Smooth muscle cell (in vitro differentiated cells): Measurements from ENCODE around the gene SNX10. TPM values are rescaled to one million over a fixed set of nuclear protein-coding genes. Genes with fewer than 3 reads are reported as not detected.

Experiments used
- DNase-seq: peaks from one replicate; lab custom pipeline; 2025; ENCODE audit not compliant: unreplicated experiment; lab: John Stamatoyannopoulos, UW
- H2AFZ ChIP-seq: fragments of 200-600 bp; sonication (generic); 2 replicates; pipeline ENCODE4 v1.6.0; 2016; ENCODE audit warnings: antibody characterized with exemption, low read depth, mild to moderate bottlenecking
- H3F3A ChIP-seq: fragments of 200-600 bp; sonication (generic); 2 replicates; pipeline ENCODE4 v1.6.0; 2017; ENCODE audit warnings: antibody characterized with exemption, low read depth
- H3K27ac ChIP-seq: fragments of 200-600 bp; sonication (generic); 2 replicates; pipeline ENCODE4 v1.5.1; 2016; ENCODE audit warnings: low read depth, mild to moderate bottlenecking
- H3K27me3 ChIP-seq: fragments of 200-600 bp; sonication (generic); 2 replicates; pipeline ENCODE4 v1.6.1; 2016; ENCODE audit warnings: low read depth, mild to moderate bottlenecking
- H3K36me3 ChIP-seq: fragments of 200-600 bp; sonication (generic); 2 replicates; pipeline ENCODE4 v1.5.1; 2016; ENCODE audit warnings: low read depth
- H3K4me1 ChIP-seq: fragments of 200-600 bp; sonication (generic); 2 replicates; pipeline ENCODE4 v1.5.1; 2016; ENCODE audit warnings: low read depth
- H3K4me2 ChIP-seq: fragments of 200-600 bp; sonication (generic); 2 replicates; pipeline ENCODE4 v1.6.0; 2016; ENCODE audit warnings: mild to moderate bottlenecking
- H3K4me3 ChIP-seq: fragments of 200-600 bp; sonication (generic); 2 replicates; pipeline ENCODE4 v1.5.1; 2016; ENCODE audit warnings: mild to moderate bottlenecking
- H3K79me2 ChIP-seq: fragments of 200-600 bp; sonication (generic); 2 replicates; pipeline ENCODE4 v1.6.0; 2016; ENCODE audit warnings: low read depth, mild to moderate bottlenecking
- H3K9ac ChIP-seq: fragments of 200-600 bp; sonication (generic); 2 replicates; pipeline ENCODE4 v1.6.0; 2016; ENCODE audit warnings: low read depth
- H3K9me3 ChIP-seq: fragments of 200-600 bp; sonication (generic); replicated peaks from 2 replicates; pipeline ENCODE4 v1.5.1; 2016; ENCODE audit warnings: low read depth
- H4K20me1 ChIP-seq: fragments of 200-600 bp; sonication (generic); 2 replicates; pipeline ENCODE4 v1.6.0; 2016; ENCODE audit warnings: low read depth
- CTCF ChIP-seq: fragments of 200-600 bp; sonication (generic); IDR thresholded peaks from 2 replicates; pipeline ENCODE4 v1.5.1; 2017; ENCODE audit warnings: borderline replicate concordance, mild to moderate bottlenecking, antibody characterized with exemption; ENCODE audit not compliant: insufficient read depth, poor library complexity, severe bottlenecking
- WGBS: methylation state at CpG from one replicate; pipeline ENCODE4 v1.1.7; 2016; ENCODE audit warnings: low lambda C conversion rate; 5-methylcytosine and 5-hydroxymethylcytosine counted together
- polyA plus RNA-seq: library from polyadenylated mRNA; unstranded; fragments of >200 nt; fragmentation: Nextera tagmentation; extraction: Ambion mirVana; gene quantifications from 2 replicates; pipeline ENCODE4 v1.2.1, GENCODE V29; 2016
- total RNA-seq: library from RNA; depleted of rRNA; stranded (reverse); fragments of >200 nt; gene quantifications from 2 replicates; pipeline ENCODE4 v1.2.3, GENCODE V29; 2014

Gene SNX10
- total and polyA plus RNA-seq, 2 experiments from 2014 or later, result 1.1 to 2.2 TPM

GRCh38 chr7:26346611-26347203 lies 55.0 kb downstream of the SNX10 start:
- Histone ChIP-seq H3K27me3 (no peaks in the 10 kb centered on the region), H3K9ac (no peak overlapping the region), H3K4me1 (no peaks in the 10 kb centered on the region), H4K20me1 (no peaks in the 10 kb centered on the region), H3K79me2 (no peaks in the 10 kb centered on the region), H3F3A (no peaks in the 10 kb centered on the region), H2AFZ (no peak overlapping the region), H3K4me2 (no peak overlapping the region), H3K36me3 (no peaks in the 10 kb centered on the region), H3K4me3 (no peak overlapping the region), H3K9me3 (no peaks in the 10 kb centered on the region), H3K27ac (no peak overlapping the region)
- DNase-seq, result no peak
- TF ChIP-seq CTCF, result no peak
- 38% methylated on average over 7 of the region's 7 CpGs for WGBS

GRCh38 chr7:26348234-26348851 lies 56.7 kb downstream of the SNX10 start:
- WGBS, result 84% methylated on average over 10 of the region's 10 CpGs
- TF ChIP-seq CTCF, result no peak
- H4K20me1 ChIP-seq, result no peaks in the 10 kb centered on the region
- DNase-seq, result no peak
- H3K27me3 ChIP-seq, result peaks cover 3% of the 10 kb centered on the region
- no peaks in the 10 kb centered on the region for H3K9me3 ChIP-seq
- no peak overlapping the region for H3K4me2 ChIP-seq
- no peak overlapping the region for H3K4me3 ChIP-seq
- no peak overlapping the region for H3K9ac ChIP-seq
- H2AFZ ChIP-seq, result no peak overlapping the region
- no peaks in the 10 kb centered on the region for H3K79me2 ChIP-seq
- no peaks in the 10 kb centered on the region for H3K36me3 ChIP-seq
- H3K27ac ChIP-seq, result no peak overlapping the region
- no peaks in the 10 kb centered on the region for H3F3A ChIP-seq
- H3K4me1 ChIP-seq, result no peaks in the 10 kb centered on the region

GRCh38 chr7:26349005-26349915 lies 57.6 kb downstream of the SNX10 start:
- H4K20me1 ChIP-seq, result no peaks in the 10 kb centered on the region
- no peak for TF ChIP-seq CTCF
- 92% methylated on average over 6 of the region's 6 CpGs for WGBS

More at GRCh38 chr7:26349005-26349915, 57.6 kb downstream of the SNX10 start:
- Histone ChIP-seq H3F3A (no peaks in the 10 kb centered on the region), H3K9ac (no peak overlapping the region), H3K4me2 (no peak overlapping the region), H3K4me3 (no peak overlapping the region), H3K4me1 (no peaks in the 10 kb centered on the region), H3K27ac (no peak overlapping the region), H3K9me3 (no peaks in the 10 kb centered on the region), H3K27me3 (peaks cover 3% of the 10 kb centered on the region), H3K79me2 (no peaks in the 10 kb centered on the region), H2AFZ (no peak overlapping the region), H3K36me3 (no peaks in the 10 kb centered on the region)
- no peak for DNase-seq
